ENCODE data around the gene ADAMTS16. TPM values are rescaled to one million over a fixed set of nuclear protein-coding genes. Genes with fewer than 3 reads are reported as not detected.

ADAMTS16 gene
- total and polyA plus RNA-seq, 9 of the 15 experiments (the other 6 are each of a cell fraction or from before 2014, with no cell fraction given): not detected

- Histone ChIP-seq H3K9me3 (replicated peaks; ENCODE audit: control insufficient read depth, insufficient read depth, low read depth, low read length) (no peaks in the 10 kb centered on the region), H3K36me3 (ENCODE audit: control insufficient read depth, insufficient read depth, low read length) (no peaks in the 10 kb centered on the region), H3K27ac (ENCODE audit: extremely low read depth, low read depth, low read length) (no peak overlapping the region), H3K4me3 (no peak overlapping the region), H4K20me1 (replicated peaks; ENCODE audit: control insufficient read depth, insufficient read depth, low read length) (no peaks in the 10 kb centered on the region), H3K4me2 (ENCODE audit: insufficient read depth, low read length) (no peak overlapping the region), H3K79me2 (ENCODE audit: control insufficient read depth, insufficient read depth, low read length) (no peaks in the 10 kb centered on the region), H3K27me3 (ENCODE audit: control insufficient read depth in 2 of 2, insufficient read depth in 2 of 2, low read length in 2 of 2) (peaks cover 0 to 5% of the 10 kb centered on the region in 2 experiments; a peak in 1 of 5 replicates), H3K9me1 (ENCODE audit: control insufficient read depth, insufficient read depth, low read length) (no peaks in the 10 kb centered on the region), H3K9ac (ENCODE audit: insufficient read depth in 1 of 2, low read depth in 2 of 2, low read length in 2 of 2) (no peak overlapping the region), H3K4me1 (replicated peaks in 1 of 2; ENCODE audit: control insufficient read depth in 2 of 2, insufficient read depth in 2 of 2, low read length in 2 of 2) (no peaks in the 10 kb centered on the region), H2AFZ (ENCODE audit: low read depth, low read length) (no peak overlapping the region)
- ATAC-seq (no peak), DNase-seq (ENCODE audit: extremely low read depth in 1 of 4, low spot score in 3 of 4) (no peak), FAIRE-seq (no peak)
- in situ Hi-C loops (cut with MboI) (no loop called here), intact Hi-C loops (cut with micrococcal nuclease) (no loop called here)
- ChIA-PET POLR2A (no interaction called here), CTCF (ENCODE audit: low intra/inter-chr PET ratio) (no interaction called here)
- WGBS (ENCODE audit: insufficient coverage, low coverage, missing lambda C conversion rate): 3% methylated on average over 4 of the region's 4 CpGs
- BruUV-seq (replicated peaks): no TSS peak
- TF ChIP-seq ZNF740 (CRISPR knock-in tag; IDR thresholded peaks at IDR 0.05) (no peak), ZNF740 (tag; IDR thresholded peaks at IDR 0.05) (no peak), HEY1 (CRISPR knock-in tag; IDR thresholded peaks at IDR 0.05; ENCODE audit: borderline replicate concordance) (no peak), KDM5B (IDR thresholded peaks at IDR 0.05; ENCODE audit: insufficient replicate concordance, low read depth, low read length) (no peak)
Observed at GRCh38 chr5:5195128-5195918, 55.2 kb downstream of the ADAMTS16 start.
